Activated T-cell treated with anti-CD3 and anti-CD28 coated beads, Interleukin-2, amount 50 U/mL, for 24 hours (primary cell): ENCODE data around the gene NKX6-2.

Experiments
- DNase-seq: peaks from one replicate; pipeline ENCODE4 v3.0.0-alpha.2; 2020
- H3K27ac Mint-ChIP-seq: 2 replicates; pipeline ENCODE4 v1.8.0; 2020; ENCODE audit warnings: mild to moderate bottlenecking, mixed read lengths
- H3K27me3 Mint-ChIP-seq: 2 replicates; pipeline ENCODE4 v1.8.0; 2020; ENCODE audit warnings: mixed read lengths
- H3K36me3 Mint-ChIP-seq: 2 replicates; pipeline ENCODE4 v1.8.0; 2020; ENCODE audit warnings: low read depth, mixed read lengths
- H3K4me1 Mint-ChIP-seq: 2 replicates; pipeline ENCODE4 v1.8.0; 2020; ENCODE audit warnings: low read depth, mixed read lengths
- H3K4me3 Mint-ChIP-seq: 2 replicates; pipeline ENCODE4 v1.8.0; 2020; ENCODE audit warnings: mild to moderate bottlenecking, moderate library complexity, mixed read lengths
- H3K9me3 Mint-ChIP-seq: 2 replicates; pipeline ENCODE4 v1.8.0; 2020; ENCODE audit warnings: mixed read lengths

Gene NKX6-2

DNA sequence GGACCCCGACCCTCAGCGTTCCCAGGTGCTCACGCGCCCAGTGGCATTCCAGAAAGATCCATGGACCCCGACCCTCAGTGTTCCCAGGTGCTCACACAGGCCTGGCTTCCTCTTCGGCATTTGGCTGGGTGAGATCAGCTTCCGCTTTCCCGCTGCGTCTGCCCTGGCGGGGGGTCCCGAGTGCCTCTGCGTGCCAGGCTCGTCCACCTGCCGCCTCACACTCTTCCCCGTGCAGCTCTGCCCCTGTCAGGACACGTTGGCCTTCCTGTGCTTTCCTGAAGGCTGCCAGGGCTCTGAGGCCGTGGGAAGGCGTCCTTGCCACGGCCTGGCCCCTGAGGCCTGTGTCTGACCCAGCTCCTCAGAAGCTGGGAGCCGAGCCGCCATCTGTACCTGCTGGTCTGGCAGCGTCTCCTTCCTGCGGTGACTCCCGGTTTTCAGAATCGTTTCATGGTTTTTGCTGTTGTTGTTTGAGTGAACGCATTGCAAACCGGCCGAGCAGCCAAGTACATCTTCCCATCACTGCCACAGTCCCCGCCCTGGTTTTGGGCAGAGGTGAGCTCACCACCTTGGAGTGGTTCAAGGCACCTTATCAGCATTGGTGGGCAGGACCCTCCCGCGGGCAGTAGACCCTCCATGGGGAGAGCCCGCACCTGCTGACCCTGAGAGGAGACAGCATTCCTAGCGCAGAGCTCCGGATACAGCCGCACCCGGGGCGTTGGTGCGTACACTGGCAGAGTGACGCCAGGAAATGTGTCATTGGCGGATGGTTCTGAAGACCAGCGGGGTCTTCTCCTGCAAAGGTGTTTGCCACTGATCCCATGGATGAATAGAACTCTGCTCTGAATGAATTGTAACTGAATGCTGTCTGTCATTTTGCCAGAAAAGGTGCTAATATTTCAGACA lies 17.4 kb downstream of the NKX6-2 start:
- H3K4me1 Mint-ChIP-seq: no peaks in the 10 kb centered on the region
- no peaks in the 10 kb centered on the region for H3K9me3 Mint-ChIP-seq
- DNase-seq: no peak
- no peak overlapping the region for H3K4me3 Mint-ChIP-seq
- H3K27me3 Mint-ChIP-seq: no peaks in the 10 kb centered on the region
- H3K27ac Mint-ChIP-seq: no peak overlapping the region
- H3K36me3 Mint-ChIP-seq: peaks cover 52% of the 10 kb centered on the region

DNA sequence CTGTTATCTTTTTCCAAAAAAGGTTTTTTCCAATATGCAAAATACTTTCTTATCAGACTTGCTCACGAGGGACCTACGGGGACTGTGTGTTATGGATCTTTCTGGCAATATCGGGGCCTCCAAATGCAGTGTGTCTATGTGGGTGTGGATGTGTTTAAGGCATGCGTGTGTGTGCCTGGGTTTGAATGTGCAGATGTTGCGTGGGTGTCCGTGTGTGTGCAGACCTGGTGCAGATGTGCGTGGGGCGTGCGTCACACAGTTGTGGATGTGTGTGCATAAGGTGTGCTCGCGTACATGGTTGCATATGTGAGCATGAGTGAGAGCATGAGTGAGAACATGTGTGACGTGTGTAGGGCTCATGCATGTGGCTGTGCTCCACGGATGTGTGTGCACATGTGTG lies 19.7 kb downstream of the NKX6-2 start:
- Mint-ChIP-seq H3K9me3 (no peaks in the 10 kb centered on the region), H3K4me1 (peaks cover 12% of the 10 kb centered on the region), H3K27me3 (no peaks in the 10 kb centered on the region), H3K4me3 (no peak overlapping the region), H3K36me3 (peaks cover 45% of the 10 kb centered on the region), H3K27ac (no peak overlapping the region)
- DNase-seq: no peak

DNA sequence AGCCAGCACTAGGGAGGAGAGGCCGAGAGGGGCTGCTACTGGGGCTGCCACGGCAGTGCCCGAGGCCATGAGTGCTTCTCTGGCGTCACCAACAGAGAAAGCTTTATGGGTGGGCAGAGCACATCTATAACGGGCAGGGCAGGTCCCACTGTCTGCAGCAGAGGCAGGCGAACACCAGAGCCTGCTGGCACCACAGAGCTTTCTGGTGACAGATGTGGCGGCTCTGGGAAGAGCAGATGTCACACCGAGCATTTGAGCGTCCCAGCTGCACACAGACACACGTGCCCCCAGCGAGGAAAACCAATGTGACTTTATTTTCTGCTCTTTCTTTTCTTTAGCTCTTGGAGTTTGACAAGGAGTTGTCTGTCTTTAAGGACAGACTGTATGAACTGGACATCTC lies 20.5 kb downstream of the NKX6-2 start:
- no peak overlapping the region for H3K27ac Mint-ChIP-seq
- no peaks in the 10 kb centered on the region for H3K27me3 Mint-ChIP-seq
- peaks cover 37% of the 10 kb centered on the region for H3K36me3 Mint-ChIP-seq
- peaks cover 12% of the 10 kb centered on the region for H3K4me1 Mint-ChIP-seq
- no peak for DNase-seq
- H3K9me3 Mint-ChIP-seq: no peaks in the 10 kb centered on the region
- no peak overlapping the region for H3K4me3 Mint-ChIP-seq

DNA sequence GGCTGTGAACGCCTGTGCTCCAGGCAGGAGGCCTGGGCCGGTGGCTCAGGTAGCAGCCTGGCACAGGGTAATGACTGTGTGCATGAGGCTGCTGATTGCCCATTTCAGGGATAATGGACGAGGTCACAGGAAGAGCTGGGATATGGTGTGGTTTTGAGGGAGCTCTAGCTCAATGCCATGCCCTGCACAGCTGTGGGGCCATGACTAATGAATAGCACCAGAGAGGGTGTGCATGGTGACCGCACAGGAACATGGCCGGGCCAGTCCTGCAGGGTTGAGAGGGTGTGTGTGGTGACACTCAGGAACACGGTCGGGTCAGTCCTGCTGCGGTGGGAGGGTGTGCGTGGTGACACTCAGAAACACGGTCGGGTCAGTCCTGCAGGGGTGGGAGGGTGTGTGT lies 21.8 kb downstream of the NKX6-2 start:
- Mint-ChIP-seq H3K9me3 (no peaks in the 10 kb centered on the region), H3K27ac (no peak overlapping the region), H3K4me3 (no peak overlapping the region), H3K36me3 (peaks cover 34% of the 10 kb centered on the region), H3K27me3 (no peaks in the 10 kb centered on the region), H3K4me1 (peaks cover 12% of the 10 kb centered on the region)
- DNase-seq: no peak

DNA sequence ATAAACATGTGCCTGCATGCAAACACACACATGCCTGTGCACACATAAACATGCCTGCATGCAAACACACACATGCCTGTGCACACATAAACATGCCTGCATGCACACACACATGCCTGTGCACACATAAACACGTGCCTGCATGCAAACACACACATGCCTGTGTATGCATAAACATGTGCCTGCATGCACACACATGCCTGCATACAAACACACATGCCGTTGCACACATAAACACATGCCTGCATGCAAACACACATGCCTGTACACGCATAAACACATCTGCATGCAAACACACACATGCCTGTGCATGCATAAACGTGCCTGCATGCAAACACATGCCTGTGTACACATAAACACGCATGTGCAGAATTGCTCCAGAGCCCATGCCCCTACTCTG lies 22.4 kb downstream of the NKX6-2 start:
- H3K4me3 Mint-ChIP-seq: no peak overlapping the region
- no peaks in the 10 kb centered on the region for H3K9me3 Mint-ChIP-seq
- H3K27me3 Mint-ChIP-seq: no peaks in the 10 kb centered on the region
- no peak overlapping the region for H3K27ac Mint-ChIP-seq
- peaks cover 33% of the 10 kb centered on the region for H3K36me3 Mint-ChIP-seq
- DNase-seq: no peak
- H3K4me1 Mint-ChIP-seq: peaks cover 12% of the 10 kb centered on the region

DNA sequence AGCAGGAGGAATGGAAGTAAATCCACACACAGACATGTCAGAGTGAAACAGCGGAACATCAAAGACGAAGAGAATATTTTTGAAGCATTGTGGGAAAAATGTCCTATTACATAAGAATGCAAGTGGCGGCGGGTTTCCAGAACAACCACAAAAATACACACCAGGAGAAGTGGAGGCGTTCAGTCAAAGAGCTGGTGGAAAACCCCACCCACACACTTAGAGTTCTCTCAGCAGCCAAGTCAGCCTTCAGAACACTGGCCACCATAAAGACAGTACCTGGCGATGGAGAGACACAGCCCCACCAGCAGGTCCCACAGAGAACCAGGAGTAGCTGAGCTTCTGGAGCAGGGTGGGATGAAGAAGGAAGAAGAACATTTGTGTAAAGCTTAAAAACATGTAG lies 23.7 kb downstream of the NKX6-2 start:
- Mint-ChIP-seq H3K4me3 (no peak overlapping the region), H3K36me3 (peaks cover 23% of the 10 kb centered on the region), H3K9me3 (no peaks in the 10 kb centered on the region), H3K4me1 (peaks cover 12% of the 10 kb centered on the region), H3K27ac (no peak overlapping the region), H3K27me3 (no peaks in the 10 kb centered on the region)
- no peak for DNase-seq

DNA sequence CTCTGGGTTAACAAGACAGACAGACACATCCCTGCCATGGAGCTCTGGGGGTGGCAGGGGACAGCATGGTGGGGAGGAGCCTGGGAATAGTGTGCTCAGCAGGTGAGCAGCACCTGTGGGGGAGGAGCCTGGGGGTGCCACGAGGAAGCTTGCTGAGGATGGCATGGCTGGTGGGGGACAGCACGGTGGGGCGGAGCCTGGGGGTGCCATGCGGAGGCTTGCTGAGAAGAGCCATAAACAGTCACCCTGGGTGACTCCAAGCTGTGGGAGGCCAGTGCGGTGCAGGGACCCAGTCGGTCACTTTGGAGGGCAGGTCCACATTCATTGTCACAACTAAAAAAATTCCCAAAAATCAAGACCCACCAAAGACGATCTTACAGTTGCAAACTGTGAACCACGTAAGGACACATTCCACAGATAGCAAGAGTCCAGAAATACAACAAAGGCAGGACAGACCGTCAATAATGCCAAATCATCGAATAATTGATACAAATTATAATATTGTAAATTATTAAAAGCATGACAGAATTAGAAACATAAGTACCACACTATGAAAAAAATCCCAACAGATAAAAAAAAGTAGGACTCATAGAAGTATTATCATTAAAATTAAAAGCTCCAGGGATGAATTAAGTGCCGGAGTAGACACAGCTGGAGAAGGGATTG lies 24.4 kb downstream of the NKX6-2 start:
- H3K27ac Mint-ChIP-seq: no peak overlapping the region
- no peaks in the 10 kb centered on the region for H3K9me3 Mint-ChIP-seq
- peaks cover 12% of the 10 kb centered on the region for H3K4me1 Mint-ChIP-seq
- DNase-seq: no peak
- peaks cover 27% of the 10 kb centered on the region for H3K36me3 Mint-ChIP-seq
- H3K27me3 Mint-ChIP-seq: no peaks in the 10 kb centered on the region
- H3K4me3 Mint-ChIP-seq: no peak overlapping the region

DNA sequence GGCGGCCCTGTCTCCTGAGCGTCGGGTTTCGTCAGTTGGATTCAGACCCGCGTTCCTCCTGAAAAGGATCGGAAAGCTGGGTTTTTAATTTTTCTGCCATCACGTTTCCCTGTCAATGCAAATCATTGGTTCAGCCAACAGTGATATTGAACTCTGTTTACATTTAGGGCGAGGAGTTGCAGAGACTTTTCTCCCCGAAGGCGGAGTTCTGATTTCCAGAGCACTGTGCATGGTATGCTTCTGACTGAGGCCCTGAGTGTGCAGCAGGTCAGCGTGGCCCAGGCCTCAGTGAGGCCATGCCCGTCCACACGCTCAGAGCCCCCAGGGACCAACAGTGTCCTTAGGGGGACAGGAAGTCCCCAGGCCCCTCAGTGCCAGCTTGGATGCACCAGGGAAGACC lies 27.1 kb downstream of the NKX6-2 start:
- Mint-ChIP-seq H3K27ac (no peak overlapping the region), H3K27me3 (no peaks in the 10 kb centered on the region), H3K4me3 (no peak overlapping the region), H3K9me3 (peaks cover 6% of the 10 kb centered on the region), H3K4me1 (peaks cover 12% of the 10 kb centered on the region), H3K36me3 (peaks cover 41% of the 10 kb centered on the region)
- DNase-seq: no peak

DNA sequence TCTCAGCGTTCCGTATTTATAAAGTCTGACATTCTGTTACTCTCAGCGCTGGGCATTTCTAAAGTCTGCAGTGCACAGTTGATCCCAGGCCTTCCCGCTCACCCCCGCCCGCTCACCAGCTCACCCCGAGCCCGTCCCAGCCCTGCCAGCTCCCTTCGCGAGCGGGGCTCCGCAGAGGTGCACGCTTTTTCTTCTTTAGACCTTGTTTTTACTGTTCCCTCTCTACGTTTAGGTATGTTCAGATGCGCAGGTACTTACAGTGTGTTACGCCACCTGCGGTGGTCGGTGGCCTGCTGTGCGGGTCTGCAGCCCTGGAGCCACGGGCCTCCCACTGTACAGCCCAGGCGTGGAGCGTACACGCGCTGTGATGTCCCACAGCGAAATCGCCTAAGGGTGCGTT lies 28.8 kb downstream of the NKX6-2 start:
- H3K9me3 Mint-ChIP-seq: peaks cover 6% of the 10 kb centered on the region
- peaks cover 48% of the 10 kb centered on the region for H3K36me3 Mint-ChIP-seq
- H3K27ac Mint-ChIP-seq: no peak overlapping the region
- peaks cover 7% of the 10 kb centered on the region for H3K4me1 Mint-ChIP-seq
- DNase-seq: no peak
- H3K27me3 Mint-ChIP-seq: no peaks in the 10 kb centered on the region
- no peak overlapping the region for H3K4me3 Mint-ChIP-seq

DNA sequence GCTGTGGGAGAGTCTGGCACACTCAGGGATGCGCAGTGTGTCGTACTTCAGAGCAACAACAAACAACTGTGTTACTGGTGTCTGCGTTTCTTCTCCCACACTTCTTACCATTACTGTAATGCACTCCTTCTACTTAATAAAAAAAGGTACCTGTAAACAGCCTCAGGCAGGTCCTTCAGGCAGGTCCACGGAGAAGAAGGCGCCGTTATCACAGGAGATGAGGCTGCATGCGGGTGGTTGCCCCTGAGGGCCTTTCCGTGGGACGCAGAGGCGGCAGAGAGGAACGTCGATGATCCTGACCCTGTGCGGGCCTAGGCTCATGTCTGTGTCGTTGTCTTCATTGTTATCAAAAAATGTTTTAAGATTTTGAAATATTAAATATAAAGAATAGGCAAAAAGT lies 29.4 kb downstream of the NKX6-2 start:
- DNase-seq: no peak
- H3K36me3 Mint-ChIP-seq: peaks cover 54% of the 10 kb centered on the region
- H3K9me3 Mint-ChIP-seq: peaks cover 6% of the 10 kb centered on the region
- no peaks in the 10 kb centered on the region for H3K27me3 Mint-ChIP-seq
- H3K27ac Mint-ChIP-seq: no peak overlapping the region
- peaks cover 2% of the 10 kb centered on the region for H3K4me1 Mint-ChIP-seq
- H3K4me3 Mint-ChIP-seq: no peak overlapping the region

DNA sequence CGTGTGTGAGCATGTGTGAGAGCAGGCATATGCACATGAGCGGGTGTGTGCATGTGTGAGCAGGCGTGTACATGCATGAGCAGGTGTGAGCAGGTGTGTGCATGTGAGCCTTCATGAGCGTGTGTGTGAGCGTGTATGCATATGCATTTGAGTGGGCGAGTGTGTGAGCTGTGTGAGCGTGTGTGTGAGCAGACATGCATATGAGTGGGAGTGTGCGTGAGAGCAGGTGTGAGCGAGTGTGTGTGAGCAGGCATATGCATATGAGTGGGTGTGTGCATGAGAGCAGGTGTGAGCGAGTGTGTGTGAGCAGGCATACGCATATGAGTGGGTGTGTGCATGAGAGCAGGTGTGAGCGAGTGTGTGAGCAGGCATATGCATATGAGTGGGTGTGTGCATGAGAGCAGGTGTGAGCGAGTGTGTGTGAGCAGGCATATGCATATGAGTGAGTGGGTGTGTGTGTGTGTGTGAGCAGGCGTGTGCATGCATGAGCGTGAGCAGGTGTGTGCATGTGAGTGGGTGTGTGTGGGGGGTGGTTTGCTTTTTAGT lies 30.7 kb downstream of the NKX6-2 start:
- DNase-seq: no peak
- Mint-ChIP-seq H3K36me3 (peaks cover 62% of the 10 kb centered on the region), H3K27me3 (no peaks in the 10 kb centered on the region), H3K27ac (no peak overlapping the region), H3K4me3 (no peak overlapping the region), H3K9me3 (peaks cover 6% of the 10 kb centered on the region), H3K4me1 (no peaks in the 10 kb centered on the region)

DNA sequence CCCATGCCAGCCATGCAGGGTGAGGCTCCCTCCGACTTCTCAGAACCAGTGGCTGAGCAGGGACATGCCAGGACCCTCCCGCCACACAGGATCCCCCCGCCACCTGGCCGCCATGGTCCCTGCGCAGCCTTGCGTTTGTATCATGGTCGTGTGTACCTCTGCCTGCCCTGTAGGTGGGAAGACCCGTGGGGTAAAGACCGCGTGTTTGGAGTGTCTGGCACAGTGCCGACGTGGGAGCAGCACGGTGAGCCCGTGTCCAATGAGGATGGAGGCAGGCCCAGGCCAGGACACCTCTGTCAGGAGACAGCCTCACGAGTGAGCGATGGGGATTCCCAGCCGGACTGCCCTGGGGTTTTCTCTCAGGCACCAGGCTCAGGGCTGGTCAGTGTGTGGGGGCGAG lies 31.9 kb downstream of the NKX6-2 start:
- H3K27me3 Mint-ChIP-seq: no peaks in the 10 kb centered on the region
- H3K9me3 Mint-ChIP-seq: peaks cover 6% of the 10 kb centered on the region
- no peaks in the 10 kb centered on the region for H3K4me1 Mint-ChIP-seq
- peaks cover 68% of the 10 kb centered on the region for H3K36me3 Mint-ChIP-seq
- DNase-seq: no peak
- H3K4me3 Mint-ChIP-seq: no peak overlapping the region
- no peak overlapping the region for H3K27ac Mint-ChIP-seq

DNA sequence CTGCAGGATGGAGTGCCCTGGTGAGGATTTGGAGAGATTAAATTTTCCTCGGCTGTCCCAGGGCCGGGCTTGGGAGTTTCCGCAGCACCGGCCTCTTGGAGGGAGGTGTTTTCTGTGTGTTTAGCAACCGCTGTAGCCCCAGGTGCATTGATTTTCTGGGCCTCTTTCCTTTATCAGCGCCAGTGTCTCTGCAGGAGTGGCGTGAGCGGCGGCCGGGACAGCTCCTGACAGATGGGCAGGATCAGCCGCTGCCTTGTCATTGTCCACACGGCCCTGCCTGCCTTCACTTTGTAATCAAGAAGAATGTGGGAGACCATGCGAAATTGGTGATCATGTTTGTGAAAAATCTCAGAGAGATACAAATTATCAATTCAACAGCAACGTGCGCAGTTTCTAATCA lies 32.4 kb downstream of the NKX6-2 start:
- no peaks in the 10 kb centered on the region for H3K27me3 Mint-ChIP-seq
- peaks cover 6% of the 10 kb centered on the region for H3K9me3 Mint-ChIP-seq
- H3K4me3 Mint-ChIP-seq: no peak overlapping the region
- H3K4me1 Mint-ChIP-seq: no peaks in the 10 kb centered on the region
- no peak for DNase-seq
- H3K27ac Mint-ChIP-seq: no peak overlapping the region
- peaks cover 64% of the 10 kb centered on the region for H3K36me3 Mint-ChIP-seq

DNA sequence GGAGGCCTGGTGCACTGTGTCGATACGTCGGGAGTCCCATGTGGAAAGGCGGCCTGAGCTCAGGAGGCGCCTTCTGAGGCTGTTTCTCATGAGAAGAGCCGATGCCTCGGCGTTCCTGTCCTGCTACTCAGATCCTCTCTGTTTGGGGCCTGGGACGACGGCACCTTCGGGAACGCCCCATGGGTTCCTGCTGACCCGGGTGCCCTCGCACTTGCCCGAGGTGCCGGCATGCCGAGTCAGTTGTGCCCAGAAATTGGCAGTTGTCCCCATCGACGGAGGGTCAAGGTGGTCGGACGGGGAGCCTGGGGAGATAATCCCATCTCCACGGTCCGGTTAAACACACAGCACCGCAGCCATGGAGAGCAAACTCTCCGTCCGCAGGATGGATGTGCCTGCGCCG lies 33.0 kb downstream of the NKX6-2 start:
- no peaks in the 10 kb centered on the region for H3K27me3 Mint-ChIP-seq
- no peak overlapping the region for H3K27ac Mint-ChIP-seq
- peaks cover 6% of the 10 kb centered on the region for H3K9me3 Mint-ChIP-seq
- peaks cover 64% of the 10 kb centered on the region for H3K36me3 Mint-ChIP-seq
- no peak for DNase-seq
- H3K4me3 Mint-ChIP-seq: no peak overlapping the region
- no peaks in the 10 kb centered on the region for H3K4me1 Mint-ChIP-seq

DNA sequence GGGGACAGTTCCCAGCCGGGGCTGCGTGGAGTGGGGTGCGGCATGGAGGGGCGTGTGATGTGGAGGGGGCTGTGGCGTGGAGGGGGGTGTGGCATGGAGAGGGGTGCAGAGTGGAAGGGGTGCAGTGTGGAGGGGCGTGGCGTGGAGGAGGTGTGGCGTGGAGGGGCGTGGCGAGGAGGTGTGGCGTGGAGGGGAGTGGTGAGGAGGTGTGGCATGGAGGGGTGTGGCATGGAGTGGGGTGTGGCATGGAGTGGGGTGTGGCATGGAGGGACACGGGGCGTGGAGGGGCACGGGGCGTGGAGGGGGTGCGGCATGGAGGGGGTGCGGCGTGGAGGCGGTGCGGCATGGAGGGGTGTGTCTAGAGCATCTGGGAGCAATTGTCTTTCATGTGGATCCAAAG lies 33.6 kb downstream of the NKX6-2 start:
- Mint-ChIP-seq H3K9me3 (peaks cover 6% of the 10 kb centered on the region), H3K36me3 (peaks cover 63% of the 10 kb centered on the region), H3K27me3 (no peaks in the 10 kb centered on the region), H3K4me1 (no peaks in the 10 kb centered on the region), H3K4me3 (no peak overlapping the region), H3K27ac (no peak overlapping the region)
- no peak for DNase-seq
